Esophagus muscularis mucosa (tissue), 4 donors: ENCODE measurements around the gene PRR20G.

Source experiments
- CTCF ChIP-seq, 3 experiments: fragments of 200-600 bp in 2 of 3; fragments of 450-650 bp in 1 of 3; sonication (generic) in 2 of 3; IDR thresholded peaks; one replicate each; pipeline ENCODE4 v1.5.1; 2017 to 2019; ENCODE audit warnings: antibody characterized with exemption in 3 of 3, mild to moderate bottlenecking in 2 of 3, moderate library complexity in 1 of 3
- EP300 ChIP-seq: sonication (generic); formaldehyde crosslinking; IDR thresholded peaks from one replicate; pipeline ENCODE4 v1.6.1; 2017; ENCODE audit warnings: antibody characterized with exemption
- POLR2A ChIP-seq: fragments of 450-650 bp; IDR thresholded peaks from one replicate; pipeline ENCODE4 v1.6.1; 2017; ENCODE audit warnings: antibody characterized with exemption, moderate library complexity, mild to moderate bottlenecking, low read depth
- POLR2AphosphoS5 ChIP-seq, 2 donors: sonication (generic); formaldehyde crosslinking; IDR thresholded peaks; one replicate each; pipeline ENCODE4 v1.6.1; 2017; ENCODE audit warnings: antibody characterized with exemption in 2 of 2

DNA sequence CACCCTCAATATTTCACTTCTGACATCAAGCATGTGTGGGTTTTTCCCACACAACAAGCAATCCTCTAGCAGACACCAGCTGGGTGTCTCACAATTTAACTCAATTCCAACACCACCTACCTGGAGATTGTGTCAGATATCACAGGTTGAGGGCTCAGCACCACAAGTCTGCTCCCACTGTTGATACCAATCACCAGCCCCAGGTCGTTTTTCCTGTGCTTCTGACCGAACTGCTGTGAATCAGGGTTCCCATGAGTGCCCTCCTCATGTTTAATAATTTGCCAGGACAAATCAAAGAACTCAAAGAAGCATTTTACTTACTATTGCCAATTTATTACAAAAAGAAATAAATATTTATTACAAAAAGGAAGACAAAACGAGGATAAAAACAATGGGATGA, 25.0 kb upstream of the PRR20G start:
- TF ChIP-seq CTCF (IDR thresholded peaks at IDR 0.05): no peak
- no peak for TF ChIP-seq POLR2AphosphoS5 (IDR thresholded peaks at IDR 0.05)
- TF ChIP-seq POLR2A: no peak
- TF ChIP-seq EP300: no peak
